HG03571 (cell line): ENCODE results near the gene E2F3.

Source experiments
- ATAC-seq: cut with Tn5 transposase; IDR thresholded peaks from one replicate; pipeline ENCODE4 v1.9.1; 2021; ENCODE audit not compliant: unreplicated experiment

The E2F3 gene

DNA sequence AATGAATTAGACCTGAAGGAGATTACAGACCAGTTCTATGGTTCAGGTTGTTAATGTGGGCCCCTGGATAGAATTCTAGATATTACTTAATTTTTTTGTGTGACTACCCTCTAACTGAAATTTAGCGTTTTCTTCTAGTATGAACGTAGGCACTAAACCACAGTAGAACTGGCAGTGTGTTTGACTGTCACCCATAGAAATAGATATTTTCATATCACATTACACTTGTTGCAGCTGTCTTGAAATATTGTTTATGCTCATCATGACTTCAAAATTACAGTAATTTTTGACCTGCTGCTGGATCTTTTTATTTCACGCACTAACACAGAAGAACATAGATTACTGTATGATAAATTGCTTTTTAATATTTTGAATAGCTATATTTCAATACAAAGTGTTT lies 31.6 kb downstream of the E2F3 start:
- no peak for ATAC-seq

DNA sequence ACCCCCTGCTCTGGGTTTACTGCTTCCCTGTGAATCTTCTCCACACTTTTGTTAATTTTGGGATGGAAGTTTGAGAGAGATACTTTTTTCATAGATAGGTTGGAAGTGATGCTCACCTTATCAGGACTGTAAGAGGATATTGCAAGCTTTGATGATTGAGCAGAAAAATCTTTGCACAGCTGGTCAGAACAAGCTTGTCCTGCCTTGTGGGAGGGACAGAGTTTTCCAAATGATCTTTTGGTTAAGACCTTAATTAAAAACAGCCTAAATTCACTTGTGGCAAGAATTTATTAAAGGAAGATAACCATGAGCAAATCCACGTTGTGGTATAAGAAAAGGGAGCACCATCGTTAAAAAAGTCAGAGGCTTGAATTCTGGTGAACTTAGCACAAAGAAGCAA lies 32.2 kb downstream of the E2F3 start:
- no peak for ATAC-seq

DNA sequence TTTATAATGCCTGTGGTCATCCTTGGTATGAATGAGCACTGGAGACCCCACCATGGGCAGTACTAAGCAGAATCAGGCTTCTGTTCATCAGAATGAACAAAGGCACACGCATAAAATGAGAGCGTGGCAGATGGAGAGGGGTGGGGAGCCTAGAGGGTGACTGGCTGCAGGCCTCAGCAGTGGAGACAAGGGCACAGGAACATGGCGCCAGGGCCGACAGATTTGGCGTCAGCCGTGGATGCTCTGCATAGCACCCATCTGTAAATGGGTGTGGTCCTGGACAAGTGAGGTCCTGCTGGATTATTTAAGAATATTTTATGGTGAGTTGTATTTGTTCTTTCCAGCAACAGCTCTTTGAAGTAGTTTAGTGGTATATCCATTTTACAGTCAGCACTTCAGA lies 33.1 kb downstream of the E2F3 start:
- ATAC-seq: no peak

DNA sequence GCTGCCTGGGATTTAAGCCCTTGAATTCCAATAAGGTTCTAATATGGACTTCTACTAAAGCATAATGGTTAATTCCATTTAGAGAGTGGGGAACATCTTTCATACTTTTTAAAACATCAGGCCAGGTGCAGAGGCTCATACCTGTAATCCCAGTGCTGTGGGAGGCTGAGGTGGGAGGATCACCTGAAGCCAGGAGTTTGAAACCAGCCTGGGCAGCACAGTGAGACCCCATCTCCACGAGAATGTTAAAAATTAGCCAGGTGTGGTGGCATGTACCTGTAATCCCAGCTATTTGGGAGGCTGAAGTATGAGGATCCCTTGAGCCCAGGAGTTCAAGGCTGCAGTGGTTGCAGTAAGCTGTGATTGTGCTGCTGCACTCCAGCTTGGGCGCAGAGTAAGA lies 35.0 kb downstream of the E2F3 start:
- ATAC-seq: no peak

DNA sequence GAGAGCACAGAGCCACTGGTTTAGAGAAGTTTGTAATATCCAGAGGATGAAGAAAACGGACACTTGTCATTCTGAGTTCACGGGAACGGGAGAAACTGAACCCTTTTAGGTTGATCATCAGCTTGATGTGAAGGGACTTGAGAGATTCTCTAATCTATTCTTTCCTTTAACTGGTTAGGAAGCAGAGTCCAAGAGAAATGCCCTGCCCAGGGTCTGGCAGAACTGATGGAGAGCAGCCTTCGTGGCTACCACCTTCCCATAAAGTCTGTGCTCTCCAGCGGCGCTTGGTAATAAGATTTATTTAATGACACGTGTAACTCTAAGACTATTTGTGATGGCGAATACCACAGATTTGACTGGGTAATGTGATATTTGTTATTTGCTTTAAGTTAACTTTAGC lies 36.0 kb downstream of the E2F3 start:
- ATAC-seq: no peak

DNA sequence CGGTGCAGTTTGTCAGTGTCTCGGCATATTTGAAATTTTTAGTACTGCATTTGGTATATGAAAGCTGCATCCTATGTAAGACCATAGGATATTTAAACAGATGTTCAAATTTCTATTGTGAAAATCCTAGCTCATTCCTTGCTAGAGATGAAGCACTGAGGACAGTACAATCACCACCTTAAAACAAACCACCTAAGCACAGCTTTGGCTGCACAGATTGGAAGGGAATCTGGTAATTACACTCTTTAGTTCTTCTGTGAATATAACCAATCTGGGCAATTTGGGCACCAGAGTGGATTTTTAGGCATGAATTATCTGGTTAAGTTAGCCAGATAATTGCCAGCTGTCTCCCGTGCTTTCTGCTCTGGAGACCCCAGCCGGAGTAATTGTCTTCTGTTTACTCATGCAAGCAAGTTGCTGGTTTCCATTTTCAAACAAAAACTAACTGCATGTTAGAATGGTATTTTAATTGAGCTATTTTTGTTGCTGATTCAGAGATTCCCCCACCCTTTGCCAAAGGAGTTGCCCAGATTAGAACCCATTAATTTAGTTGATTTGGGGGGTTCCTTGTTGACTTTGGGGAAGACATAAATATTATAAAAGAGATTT lies 36.9 kb downstream of the E2F3 start:
- ATAC-seq: no peak

DNA sequence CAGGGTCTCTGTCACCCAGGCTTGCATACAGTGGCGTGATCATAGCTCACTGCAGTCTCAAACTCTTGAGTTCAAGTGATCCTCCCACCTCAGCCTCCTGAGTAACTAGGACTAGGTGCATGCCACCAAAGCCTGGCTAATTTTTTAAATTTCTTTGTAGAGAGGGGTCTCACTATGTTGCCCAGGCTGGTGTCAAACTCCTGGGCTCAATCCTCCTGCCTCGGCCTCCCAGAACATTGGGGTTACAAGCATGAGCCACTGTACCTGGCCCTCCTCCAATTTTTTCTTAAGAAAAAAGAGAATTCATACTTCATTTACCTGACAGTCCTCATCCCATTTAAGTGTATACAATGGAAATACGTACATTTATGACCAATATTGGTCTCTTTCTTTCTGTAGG lies 37.9 kb downstream of the E2F3 start:
- ATAC-seq: no peak

DNA sequence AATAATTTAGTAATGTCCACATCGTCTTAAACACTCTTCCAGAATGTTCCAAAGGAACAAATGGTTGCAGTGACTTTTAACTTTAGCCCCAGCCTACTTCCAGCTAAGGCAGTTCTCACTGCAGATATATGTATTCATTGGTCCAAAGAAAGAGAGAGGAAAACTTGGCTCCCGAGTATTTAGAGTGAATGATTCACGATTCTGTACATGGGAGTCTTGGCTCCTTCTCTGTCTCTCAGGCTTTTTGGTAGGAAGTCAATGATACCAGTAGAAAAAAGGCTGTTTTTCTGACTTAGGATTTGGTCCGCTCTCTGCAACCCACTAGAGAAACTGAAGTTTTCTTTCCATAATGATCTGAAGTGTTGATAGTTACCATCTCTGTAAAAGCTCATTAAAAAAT lies 38.6 kb downstream of the E2F3 start:
- no peak for ATAC-seq

DNA sequence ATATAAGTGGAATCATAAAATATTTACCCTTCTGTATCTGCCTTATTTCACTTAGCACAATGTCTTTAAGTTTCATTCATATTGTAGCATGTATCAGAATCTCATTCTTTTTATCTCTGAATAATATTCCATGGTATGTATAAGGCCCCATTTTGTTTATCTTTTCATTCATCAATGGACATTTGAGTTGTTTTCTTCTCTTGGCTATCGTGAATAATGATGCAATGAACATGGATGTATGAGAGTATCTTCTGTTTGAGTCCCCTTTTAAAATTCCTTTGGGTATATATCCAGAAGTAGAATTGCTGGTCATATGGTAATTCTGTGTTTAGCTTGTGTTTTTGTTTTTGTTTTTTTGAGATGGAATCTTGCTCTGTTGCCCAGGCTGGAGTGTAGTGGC lies 39.6 kb downstream of the E2F3 start:
- no peak for ATAC-seq

DNA sequence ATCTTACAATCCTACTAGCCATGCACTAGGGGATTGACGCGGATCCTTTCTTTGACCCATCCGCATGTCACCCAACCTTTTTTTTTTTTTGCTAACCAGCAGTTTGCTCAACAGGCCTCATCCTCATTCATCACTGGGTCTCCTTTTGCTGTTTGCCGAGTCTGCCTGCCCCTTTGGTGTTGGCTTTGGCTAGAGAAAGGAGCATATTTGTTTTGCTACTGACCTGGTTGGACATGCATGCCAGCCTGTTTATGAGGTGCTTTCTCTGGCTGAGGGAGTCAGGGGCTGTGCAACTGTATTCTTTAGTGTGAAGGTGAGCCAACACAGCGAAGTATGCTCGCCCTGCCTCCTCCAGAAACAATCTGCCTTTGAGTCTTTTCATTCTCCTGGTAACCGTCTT lies 40.2 kb downstream of the E2F3 start:
- ATAC-seq: no peak

DNA sequence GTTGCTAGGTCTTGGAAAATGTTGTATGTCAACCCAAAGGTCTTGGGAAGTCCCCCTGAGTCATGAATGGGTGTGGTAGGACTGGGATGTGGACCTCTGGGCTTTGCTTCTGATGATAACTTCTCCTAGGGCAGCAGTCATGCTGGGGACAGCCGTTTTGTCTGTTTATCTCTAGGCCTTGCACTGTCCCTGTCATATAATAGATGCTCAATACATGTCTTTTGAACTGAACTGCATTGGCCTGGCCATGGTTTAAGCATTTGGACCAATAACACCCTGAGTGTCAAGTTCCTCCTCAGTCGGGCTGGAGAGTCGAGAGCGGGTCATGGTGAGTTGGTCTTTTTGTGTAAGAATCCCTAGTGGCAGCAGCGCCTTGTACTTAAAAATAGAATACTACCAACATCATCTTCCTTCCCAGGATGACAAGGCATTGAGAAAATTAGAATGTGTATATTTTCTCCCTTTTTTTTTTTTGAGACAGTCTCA lies 43.1 kb downstream of the E2F3 start:
- no peak for ATAC-seq

DNA sequence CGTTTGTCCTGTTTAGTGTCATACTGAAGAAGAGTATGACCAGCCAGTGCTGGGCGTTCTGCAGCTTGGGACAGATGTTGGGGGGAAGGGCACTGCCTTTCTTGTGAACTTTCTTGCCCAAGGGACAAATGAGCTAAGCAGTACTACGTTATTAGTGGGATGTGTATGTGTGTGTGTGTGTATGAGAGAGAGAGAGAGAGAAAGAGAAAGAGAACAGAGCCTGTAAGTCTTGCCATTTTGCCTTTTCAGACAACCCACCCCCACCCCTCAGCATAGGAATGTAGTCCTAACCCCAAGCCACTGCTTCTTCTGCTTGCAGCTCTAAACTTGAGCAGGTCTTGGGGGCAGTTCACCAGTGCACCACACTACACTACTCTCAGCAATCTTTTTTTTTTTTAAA lies 45.5 kb downstream of the E2F3 start:
- no peak for ATAC-seq

DNA sequence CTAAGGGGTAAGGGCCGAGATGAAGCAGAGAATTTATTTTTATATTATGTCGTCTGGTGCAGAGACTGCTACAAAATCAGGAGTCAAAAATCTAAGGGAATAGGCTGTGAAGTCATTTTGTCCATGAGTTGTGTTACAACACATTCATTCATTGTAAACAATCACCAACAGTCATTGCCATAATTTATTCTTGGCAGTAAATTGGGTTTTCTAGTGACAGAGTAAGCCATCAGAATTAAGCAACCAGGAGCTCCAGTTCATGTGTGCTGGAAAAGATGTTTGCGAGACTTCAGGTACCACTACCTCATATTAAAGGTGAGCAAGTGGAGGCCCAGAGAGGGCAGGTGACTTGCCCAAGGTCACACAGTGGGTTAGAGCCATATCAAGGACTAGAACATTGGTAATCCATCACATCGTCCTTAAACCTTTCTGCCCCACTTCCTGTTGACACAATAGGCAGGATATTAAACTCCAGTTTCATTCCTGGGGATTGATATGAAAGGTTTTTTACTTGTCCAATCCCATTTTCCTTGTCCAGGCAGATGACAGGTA lies 46.0 kb downstream of the E2F3 start:
- no peak for ATAC-seq

DNA sequence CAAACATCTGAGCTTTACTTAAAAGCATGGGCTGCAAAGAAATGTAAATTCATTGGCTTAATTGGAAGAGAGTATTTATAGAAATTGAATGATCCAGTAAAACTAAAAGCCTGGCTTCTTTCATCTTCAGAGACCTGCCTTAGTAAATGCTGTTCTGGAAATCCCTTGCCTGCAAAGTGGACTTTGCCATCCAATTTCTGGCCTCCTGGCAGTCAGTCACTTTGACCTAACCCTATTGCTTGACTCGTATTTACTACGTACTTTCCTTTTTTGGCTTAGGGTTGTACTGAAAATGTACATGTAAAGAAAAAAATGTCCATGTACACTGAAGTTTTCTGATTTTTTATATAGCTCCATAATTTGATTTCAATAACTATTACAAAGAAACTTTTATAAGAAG lies 47.1 kb downstream of the E2F3 start:
- ATAC-seq: no peak

DNA sequence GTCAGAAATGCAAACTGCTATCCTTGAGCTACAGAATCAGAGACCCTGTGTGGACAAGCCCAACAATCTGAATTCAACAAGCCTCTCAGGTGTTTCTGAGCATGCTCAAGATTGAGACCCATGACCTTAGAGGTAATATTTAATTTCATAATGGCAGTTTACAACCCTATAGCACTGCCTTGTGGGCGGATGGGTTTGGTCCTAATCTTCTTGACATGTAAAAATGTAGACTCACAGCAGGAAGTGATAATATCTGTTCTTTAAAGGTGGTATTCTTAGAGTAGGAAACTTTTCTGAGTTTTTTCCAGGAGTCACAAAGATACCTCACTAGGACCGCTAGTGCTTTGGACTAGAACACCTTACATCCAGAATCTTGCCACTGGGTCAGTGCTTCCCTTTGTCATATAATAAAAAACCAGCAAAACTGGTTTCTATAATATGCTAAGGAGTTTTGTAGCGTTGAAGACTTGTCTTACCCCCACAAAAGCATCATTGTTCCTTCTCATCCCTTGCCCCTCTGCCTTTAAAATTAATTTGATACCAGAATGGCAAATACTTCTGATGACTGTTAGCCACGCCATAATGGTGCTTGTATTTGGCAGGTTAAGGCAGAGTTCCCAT lies 52.6 kb downstream of the E2F3 start:
- ATAC-seq: no peak

DNA sequence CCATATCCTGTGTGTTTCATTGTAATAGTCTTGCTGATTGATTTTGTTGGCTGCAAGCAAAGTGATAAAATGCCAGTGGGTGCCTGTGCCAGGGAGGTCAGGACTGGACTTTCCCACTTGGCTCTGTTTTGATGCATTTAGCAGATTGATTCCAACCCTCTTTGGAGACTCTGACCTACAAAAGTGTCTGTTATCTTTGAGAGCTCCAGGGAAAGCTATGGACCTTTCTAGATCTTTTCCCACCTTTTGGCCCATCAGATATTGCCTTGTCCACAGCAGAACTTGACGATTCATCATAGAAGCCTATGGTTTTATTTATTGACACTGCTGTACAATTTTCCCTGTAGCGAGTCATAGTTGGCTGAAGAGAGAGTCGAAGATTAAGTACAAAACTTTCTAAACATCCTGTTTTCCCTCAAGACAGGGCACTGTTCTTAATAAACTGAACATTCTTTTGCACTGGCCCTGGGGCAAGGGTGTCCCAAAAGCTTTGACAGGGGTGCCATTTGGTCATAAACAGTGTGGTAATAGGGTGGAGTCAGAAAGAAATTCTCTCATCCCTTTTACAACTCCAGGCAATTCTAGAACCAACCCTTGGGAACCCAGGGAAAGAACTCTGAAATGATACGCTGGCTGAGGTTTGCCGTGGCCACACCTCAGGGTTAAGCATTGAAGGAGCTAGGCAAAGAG lies 53.7 kb downstream of the E2F3 start:
- ATAC-seq: no peak

DNA sequence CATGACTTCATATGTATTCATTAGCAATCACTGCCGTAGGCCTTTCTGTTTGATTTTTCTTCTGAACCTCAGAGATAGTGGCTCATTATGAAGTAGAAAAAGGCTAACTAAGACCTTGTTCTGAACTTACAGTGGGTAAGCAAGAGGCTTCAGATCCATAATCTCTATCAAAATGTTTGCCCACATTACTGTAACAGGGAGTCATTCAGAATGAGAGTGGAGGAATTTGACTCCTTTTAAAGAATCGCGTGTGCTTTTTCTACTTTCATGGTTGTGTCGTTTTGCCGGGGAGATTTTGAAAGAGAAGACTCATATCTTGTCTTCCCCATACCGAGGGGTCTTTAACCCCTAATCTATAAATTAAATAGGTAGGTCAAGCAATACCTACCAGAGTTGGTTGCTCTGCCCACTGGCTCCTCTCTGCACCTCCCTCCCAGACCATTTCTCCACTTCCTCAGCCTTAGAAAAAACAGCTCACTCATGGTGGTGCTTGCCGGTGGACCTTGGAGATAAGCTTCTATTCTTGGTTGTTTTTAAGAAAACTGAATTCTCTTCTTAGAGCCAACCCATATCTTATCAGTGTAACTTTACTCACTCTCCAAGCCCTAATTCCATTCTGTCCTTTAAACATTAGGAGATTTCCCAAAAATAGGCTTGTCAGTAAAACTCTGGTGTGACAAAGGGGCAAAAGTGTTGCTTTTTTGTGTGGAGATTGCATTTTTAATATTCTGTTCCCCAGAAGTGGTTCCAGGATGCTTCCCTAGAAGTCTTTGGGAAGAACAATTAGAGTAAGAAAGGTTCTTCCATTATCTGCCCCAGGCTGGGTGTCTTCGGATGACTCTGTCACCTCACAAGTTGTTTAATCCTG lies 56.6 kb downstream of the E2F3 start:
- no peak for ATAC-seq

DNA sequence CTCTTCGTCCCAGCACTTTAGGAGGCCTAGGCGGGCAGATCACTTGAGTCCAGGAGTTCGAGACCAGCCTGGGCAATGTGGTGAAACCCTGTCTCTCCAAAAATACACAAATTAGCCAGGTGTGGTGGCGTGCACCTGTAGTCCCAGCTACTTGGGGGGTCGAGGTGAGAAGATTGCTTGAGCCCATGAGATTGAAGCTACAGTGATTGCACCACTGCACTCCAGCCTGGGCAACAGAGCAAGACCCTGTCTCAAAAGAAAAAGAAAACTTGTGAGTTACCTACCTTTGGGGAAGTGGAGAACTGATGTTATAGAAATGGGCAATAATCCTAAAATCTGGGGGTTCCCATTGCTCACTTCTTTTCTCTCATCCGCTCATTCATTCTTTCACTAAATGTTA lies 58.0 kb downstream of the E2F3 start:
- no peak for ATAC-seq

DNA sequence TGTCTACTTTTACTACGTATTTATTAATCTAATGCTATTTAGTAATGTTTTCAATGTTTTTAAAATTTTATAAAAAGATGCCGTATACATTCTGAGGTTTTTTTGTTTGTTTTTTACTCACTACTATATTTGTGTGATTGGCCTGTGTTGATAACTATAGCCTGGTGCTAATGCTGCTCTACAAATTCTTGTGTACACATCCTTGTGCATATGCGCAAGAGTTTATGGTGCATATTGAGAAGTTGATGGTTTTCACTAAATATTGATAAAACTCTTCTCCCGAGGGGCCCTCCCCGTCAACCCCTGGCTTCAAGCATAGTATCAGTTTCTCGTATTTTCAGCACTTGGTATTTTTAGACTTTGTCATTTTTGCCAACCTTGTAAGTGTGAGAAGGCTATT lies 59.9 kb downstream of the E2F3 start:
- ATAC-seq: no peak

DNA sequence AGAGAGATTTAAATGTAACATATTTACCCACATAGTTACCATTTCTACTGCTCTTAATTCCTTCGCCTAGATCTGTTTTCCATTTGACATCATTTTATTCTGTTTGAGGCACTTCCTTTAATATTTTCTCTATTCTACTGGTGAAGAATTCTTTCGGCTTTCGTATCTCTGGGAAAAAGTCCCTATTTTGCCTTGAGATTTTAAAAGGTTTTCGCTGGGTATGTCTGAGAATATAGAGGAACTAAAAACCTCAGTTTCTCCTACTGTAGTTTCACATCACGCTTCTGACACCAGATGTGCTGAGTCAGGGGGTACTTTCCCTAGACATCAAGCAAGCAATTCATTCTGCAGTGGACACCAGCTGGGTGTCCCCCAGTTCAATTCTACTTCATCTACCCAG lies 61.7 kb downstream of the E2F3 start:
- no peak for ATAC-seq

DNA sequence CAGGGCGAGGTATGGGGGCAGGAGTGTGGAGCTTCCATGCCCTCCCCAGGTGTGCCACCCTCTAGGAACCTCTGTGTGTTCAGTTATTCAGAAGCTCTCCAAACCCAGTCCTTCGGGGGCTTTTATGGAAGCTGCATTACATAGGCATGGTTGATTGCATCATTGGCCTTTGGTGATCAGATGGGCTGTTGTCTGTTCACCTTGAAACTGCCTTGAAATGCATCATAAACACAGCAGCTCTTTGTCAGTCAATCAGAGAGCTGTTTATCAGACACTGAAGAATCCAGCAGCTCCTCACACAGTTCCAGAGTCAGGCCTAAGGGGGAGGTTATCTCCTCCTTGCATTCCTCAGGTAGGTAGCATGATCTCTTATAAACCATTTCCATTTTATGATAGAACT lies 62.4 kb downstream of the E2F3 start:
- ATAC-seq: no peak
